GM23338 (cell line): ENCODE data around the gene EPHA3. TPM values are rescaled to one million over a fixed set of nuclear protein-coding genes. Genes with fewer than 3 reads are reported as not detected.

Experiments
- ATAC-seq: fragments of 200-7000 bp; cut with Tn5 transposase; 3 replicates; pipeline ENCODE4 v1.9.1; 2020
- DNase-seq: peaks from one replicate; pipeline ENCODE4 v3.0.0-alpha.2; 2015; ENCODE audit warnings: low spot score
- H2AFZ ChIP-seq: fragments of 200-600 bp; sonication (generic); 2 replicates; pipeline ENCODE4 v1.8.0; 2016; ENCODE audit warnings: antibody characterized with exemption, mild to moderate bottlenecking, moderate library complexity
- H3F3A ChIP-seq: fragments of 200-600 bp; sonication (generic); replicated peaks from 2 replicates; pipeline ENCODE4 v1.8.0; 2017; ENCODE audit warnings: antibody characterized with exemption, mixed run types, low read depth
- H3K27ac ChIP-seq: fragments of 200-600 bp; sonication (generic); 2 replicates; pipeline ENCODE4 v1.6.1; 2016; ENCODE audit warnings: low read depth
- H3K27me3 ChIP-seq: fragments of 200-600 bp; sonication (generic); 2 replicates; pipeline ENCODE4 v1.8.0; 2016; ENCODE audit warnings: mild to moderate bottlenecking, mixed run types, moderate library complexity; ENCODE audit not compliant: insufficient read depth
- H3K36me3 ChIP-seq: fragments of 200-600 bp; sonication (generic); 2 replicates; pipeline ENCODE4 v1.8.0; 2016; ENCODE audit warnings: mild to moderate bottlenecking; ENCODE audit not compliant: insufficient read depth
- H3K4me1 ChIP-seq: fragments of 200-600 bp; sonication (generic); 2 replicates; pipeline ENCODE4 v1.8.0; 2016; ENCODE audit warnings: mild to moderate bottlenecking, moderate library complexity; ENCODE audit not compliant: insufficient read depth
- H3K4me2 ChIP-seq: fragments of 200-600 bp; sonication (generic); 2 replicates; pipeline ENCODE4 v1.7.1; 2017; ENCODE audit warnings: mixed run types
- H3K4me3 ChIP-seq: fragments of 200-600 bp; sonication (generic); 2 replicates; pipeline ENCODE4 v1.6.1; 2016; ENCODE audit warnings: mixed run types
- H3K79me2 ChIP-seq: fragments of 200-600 bp; sonication (generic); replicated peaks from 2 replicates; pipeline ENCODE4 v1.8.0; 2017; ENCODE audit warnings: mild to moderate bottlenecking; ENCODE audit not compliant: insufficient read depth
- H3K9me2 ChIP-seq: fragments of 200-600 bp; sonication (generic); 2 replicates; pipeline ENCODE4 v1.8.0; 2017; ENCODE audit not compliant: insufficient read depth
- H4K20me1 ChIP-seq: fragments of 200-600 bp; sonication (generic); replicated peaks from 2 replicates; pipeline ENCODE4 v1.8.0; 2017; ENCODE audit warnings: mild to moderate bottlenecking; ENCODE audit not compliant: insufficient read depth
- H3K27ac Mint-ChIP-seq: 2 replicates; pipeline ENCODE4 v1.8.0; 2020; ENCODE audit warnings: inconsistent platforms, mild to moderate bottlenecking, moderate library complexity, mixed read lengths
- H3K27me3 Mint-ChIP-seq: 3 replicates; pipeline ENCODE4 v1.8.0; 2022; ENCODE audit warnings: low read depth, mild to moderate bottlenecking, moderate library complexity, mixed read lengths, inconsistent platforms; ENCODE audit not compliant: insufficient read depth, poor library complexity
- H3K36me3 Mint-ChIP-seq: 3 replicates; pipeline ENCODE4 v1.8.0; 2021; ENCODE audit warnings: low read depth, mild to moderate bottlenecking, inconsistent platforms, moderate library complexity, mixed read lengths
- H3K4me1 Mint-ChIP-seq: 3 replicates; pipeline ENCODE4 v1.8.0; 2020; ENCODE audit warnings: mild to moderate bottlenecking, inconsistent platforms, mixed read lengths
- H3K4me3 Mint-ChIP-seq: 3 replicates; pipeline ENCODE4 v1.8.0; 2021; ENCODE audit warnings: moderate library complexity, mild to moderate bottlenecking, inconsistent platforms, mixed read lengths
- H3K9me3 Mint-ChIP-seq: 3 replicates; pipeline ENCODE4 v1.8.0; 2020; ENCODE audit warnings: moderate library complexity, mild to moderate bottlenecking, inconsistent platforms, mixed read lengths
- CREB1 ChIP-seq: fragments of 250-450 bp; sonication (Bioruptor Pico); IDR thresholded peaks from 2 replicates; pipeline ENCODE4 v1.5.0; 2020; ENCODE audit warnings: low read depth, mild to moderate bottlenecking, moderate library complexity
- EZH2 ChIP-seq: fragments of 200-600 bp; sonication (generic); IDR thresholded peaks from one replicate; pipeline ENCODE4 v1.8.0; 2017; ENCODE audit warnings: antibody characterized with exemption, mild to moderate bottlenecking, low read depth; ENCODE audit not compliant: unreplicated experiment
- EZH2phosphoT487 ChIP-seq: fragments of 200-600 bp; sonication (generic); IDR thresholded peaks from one replicate; pipeline ENCODE4 v1.8.1; 2018; ENCODE audit warnings: antibody characterized with exemption; ENCODE audit not compliant: unreplicated experiment
- JUNB ChIP-seq: IDR thresholded peaks from one replicate; pipeline ENCODE4 v1.6.1; 2016; ENCODE audit warnings: antibody characterized with exemption; ENCODE audit not compliant: unreplicated experiment
- NANOG ChIP-seq: IDR thresholded peaks from 2 replicates; pipeline ENCODE4 v1.6.1; 2016; ENCODE audit warnings: antibody characterized with exemption, borderline replicate concordance
- POLR2AphosphoS5 ChIP-seq: IDR thresholded peaks from 2 replicates; pipeline ENCODE4 v1.6.1; 2016; ENCODE audit warnings: antibody characterized with exemption, low read depth
- STAT1 ChIP-seq: IDR thresholded peaks from one replicate; pipeline ENCODE4 v1.6.1; 2016; ENCODE audit warnings: antibody characterized with exemption; ENCODE audit not compliant: unreplicated experiment
- ZNF114 ChIP-seq: fragments of 250-450 bp; sonication (Bioruptor Pico); IDR thresholded peaks from 2 replicates; pipeline ENCODE4 v1.5.0; 2020; ENCODE audit warnings: mild to moderate bottlenecking, moderate library complexity
- ZNF331 ChIP-seq: fragments of 250-450 bp; sonication (Bioruptor Pico); IDR thresholded peaks from 2 replicates; pipeline ENCODE4 v1.5.0; 2020; ENCODE audit warnings: low read depth, mild to moderate bottlenecking, moderate library complexity
- polyA plus RNA-seq: library from polyadenylated mRNA; unstranded; fragments of >200 nt; fragmentation: Nextera tagmentation; extraction: Ambion mirVana; gene quantifications from 2 replicates; pipeline ENCODE4 v1.2.1, GENCODE V29; 2016
- total RNA-seq: library from RNA; depleted of rRNA; stranded (reverse); fragments of >200 nt; shearing (Covaris generic); gene quantifications from 2 replicates; pipeline ENCODE4 v1.2.3, GENCODE V29; 2014
- TF ChIP-seq, protein P1 (sequence below): IDR thresholded peaks from one replicate; pipeline ENCODE4 v1.6.1; 2018; ENCODE audit warnings: antibody characterized with exemption; ENCODE audit not compliant: unreplicated experiment
- TF ChIP-seq, protein P2 (sequence below), 2 experiments: fragments of 200-600 bp in 1 of 2; sonication (generic) in 1 of 2; conservative IDR thresholded peaks; 2 replicates each; pipeline versions ENCODE4 v1.5.1 to v1.6.1; 2016 to 2017; ENCODE audit warnings: antibody characterized with exemption in 2 of 2, low read depth in 2 of 2, mild to moderate bottlenecking in 2 of 2, moderate library complexity in 1 of 2
- TF ChIP-seq, protein P3 (sequence below): IDR thresholded peaks from 2 replicates; pipeline ENCODE4 v1.6.1; 2016; ENCODE audit warnings: antibody characterized with exemption
- TF ChIP-seq, protein P4 (sequence below): fragments of 250-450 bp; sonication (Bioruptor Pico); IDR thresholded peaks from 2 replicates; pipeline ENCODE4 v1.5.0; 2020; ENCODE audit warnings: mild to moderate bottlenecking, moderate library complexity

Gene EPHA3
- total and polyA plus RNA-seq, 2 experiments from 2014 or later: 0.05 to 0.21 TPM

DNA sequence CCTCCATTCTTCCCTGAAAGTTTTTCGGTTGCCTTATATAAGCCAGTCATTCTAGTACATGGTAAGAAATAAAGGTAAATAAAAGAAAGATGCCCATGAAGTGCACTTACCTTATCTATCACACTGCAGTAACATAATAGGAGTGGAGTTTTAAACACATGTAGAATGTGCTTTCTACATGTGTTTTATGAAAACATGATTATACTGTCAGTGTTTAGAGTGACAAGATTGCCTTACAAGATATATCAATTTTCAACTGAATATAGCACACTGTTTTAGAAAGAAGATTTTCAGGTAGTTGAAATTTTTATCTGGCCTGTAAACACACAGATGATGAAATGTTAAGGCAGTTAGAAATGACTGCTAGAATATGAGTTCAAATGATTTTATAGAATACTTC lies 219.6 kb downstream of the EPHA3 start:
- Mint-ChIP-seq H3K9me3 (no peaks in the 10 kb centered on the region), H3K4me3 (no peak overlapping the region), H3K27me3 (no peaks in the 10 kb centered on the region), H3K36me3 (no peaks in the 10 kb centered on the region), H3K27ac (no peak overlapping the region), H3K4me1 (peaks cover 18% of the 10 kb centered on the region)
- H3K27me3 ChIP-seq: no peaks in the 10 kb centered on the region
- H3K4me3 ChIP-seq: no peak overlapping the region
- H3K4me2 ChIP-seq: no peak overlapping the region
- peaks cover 8% of the 10 kb centered on the region for H3K4me1 ChIP-seq
- no peaks in the 10 kb centered on the region for H4K20me1 ChIP-seq
- H3F3A ChIP-seq: no peaks in the 10 kb centered on the region
- H2AFZ ChIP-seq: no peak overlapping the region
- H3K27ac ChIP-seq: no peak overlapping the region
- ATAC-seq (no peak), DNase-seq (no peak)
- no peaks in the 10 kb centered on the region for H3K36me3 ChIP-seq
- TF ChIP-seq, protein P1, sequence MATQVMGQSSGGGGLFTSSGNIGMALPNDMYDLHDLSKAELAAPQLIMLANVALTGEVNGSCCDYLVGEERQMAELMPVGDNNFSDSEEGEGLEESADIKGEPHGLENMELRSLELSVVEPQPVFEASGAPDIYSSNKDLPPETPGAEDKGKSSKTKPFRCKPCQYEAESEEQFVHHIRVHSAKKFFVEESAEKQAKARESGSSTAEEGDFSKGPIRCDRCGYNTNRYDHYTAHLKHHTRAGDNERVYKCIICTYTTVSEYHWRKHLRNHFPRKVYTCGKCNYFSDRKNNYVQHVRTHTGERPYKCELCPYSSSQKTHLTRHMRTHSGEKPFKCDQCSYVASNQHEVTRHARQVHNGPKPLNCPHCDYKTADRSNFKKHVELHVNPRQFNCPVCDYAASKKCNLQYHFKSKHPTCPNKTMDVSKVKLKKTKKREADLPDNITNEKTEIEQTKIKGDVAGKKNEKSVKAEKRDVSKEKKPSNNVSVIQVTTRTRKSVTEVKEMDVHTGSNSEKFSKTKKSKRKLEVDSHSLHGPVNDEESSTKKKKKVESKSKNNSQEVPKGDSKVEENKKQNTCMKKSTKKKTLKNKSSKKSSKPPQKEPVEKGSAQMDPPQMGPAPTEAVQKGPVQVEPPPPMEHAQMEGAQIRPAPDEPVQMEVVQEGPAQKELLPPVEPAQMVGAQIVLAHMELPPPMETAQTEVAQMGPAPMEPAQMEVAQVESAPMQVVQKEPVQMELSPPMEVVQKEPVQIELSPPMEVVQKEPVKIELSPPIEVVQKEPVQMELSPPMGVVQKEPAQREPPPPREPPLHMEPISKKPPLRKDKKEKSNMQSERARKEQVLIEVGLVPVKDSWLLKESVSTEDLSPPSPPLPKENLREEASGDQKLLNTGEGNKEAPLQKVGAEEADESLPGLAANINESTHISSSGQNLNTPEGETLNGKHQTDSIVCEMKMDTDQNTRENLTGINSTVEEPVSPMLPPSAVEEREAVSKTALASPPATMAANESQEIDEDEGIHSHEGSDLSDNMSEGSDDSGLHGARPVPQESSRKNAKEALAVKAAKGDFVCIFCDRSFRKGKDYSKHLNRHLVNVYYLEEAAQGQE: no peak
- TF ChIP-seq ZNF114 (no peak), NANOG (no peak), STAT1 (no peak), CREB1 (CRISPR knock-in tag) (no peak), EZH2 (no peak), JUNB (no peak), ZNF331 (no peak), POLR2AphosphoS5 (no peak), EZH2phosphoT487 (no peak)
- TF ChIP-seq, protein P2, sequence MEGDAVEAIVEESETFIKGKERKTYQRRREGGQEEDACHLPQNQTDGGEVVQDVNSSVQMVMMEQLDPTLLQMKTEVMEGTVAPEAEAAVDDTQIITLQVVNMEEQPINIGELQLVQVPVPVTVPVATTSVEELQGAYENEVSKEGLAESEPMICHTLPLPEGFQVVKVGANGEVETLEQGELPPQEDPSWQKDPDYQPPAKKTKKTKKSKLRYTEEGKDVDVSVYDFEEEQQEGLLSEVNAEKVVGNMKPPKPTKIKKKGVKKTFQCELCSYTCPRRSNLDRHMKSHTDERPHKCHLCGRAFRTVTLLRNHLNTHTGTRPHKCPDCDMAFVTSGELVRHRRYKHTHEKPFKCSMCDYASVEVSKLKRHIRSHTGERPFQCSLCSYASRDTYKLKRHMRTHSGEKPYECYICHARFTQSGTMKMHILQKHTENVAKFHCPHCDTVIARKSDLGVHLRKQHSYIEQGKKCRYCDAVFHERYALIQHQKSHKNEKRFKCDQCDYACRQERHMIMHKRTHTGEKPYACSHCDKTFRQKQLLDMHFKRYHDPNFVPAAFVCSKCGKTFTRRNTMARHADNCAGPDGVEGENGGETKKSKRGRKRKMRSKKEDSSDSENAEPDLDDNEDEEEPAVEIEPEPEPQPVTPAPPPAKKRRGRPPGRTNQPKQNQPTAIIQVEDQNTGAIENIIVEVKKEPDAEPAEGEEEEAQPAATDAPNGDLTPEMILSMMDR (conservative IDR thresholded peaks at IDR 0.05; ENCODE audit: low read depth in 2 of 2): no peak
- TF ChIP-seq, protein P3, sequence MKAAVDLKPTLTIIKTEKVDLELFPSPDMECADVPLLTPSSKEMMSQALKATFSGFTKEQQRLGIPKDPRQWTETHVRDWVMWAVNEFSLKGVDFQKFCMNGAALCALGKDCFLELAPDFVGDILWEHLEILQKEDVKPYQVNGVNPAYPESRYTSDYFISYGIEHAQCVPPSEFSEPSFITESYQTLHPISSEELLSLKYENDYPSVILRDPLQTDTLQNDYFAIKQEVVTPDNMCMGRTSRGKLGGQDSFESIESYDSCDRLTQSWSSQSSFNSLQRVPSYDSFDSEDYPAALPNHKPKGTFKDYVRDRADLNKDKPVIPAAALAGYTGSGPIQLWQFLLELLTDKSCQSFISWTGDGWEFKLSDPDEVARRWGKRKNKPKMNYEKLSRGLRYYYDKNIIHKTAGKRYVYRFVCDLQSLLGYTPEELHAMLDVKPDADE: no peak
- TF ChIP-seq, protein P4, sequence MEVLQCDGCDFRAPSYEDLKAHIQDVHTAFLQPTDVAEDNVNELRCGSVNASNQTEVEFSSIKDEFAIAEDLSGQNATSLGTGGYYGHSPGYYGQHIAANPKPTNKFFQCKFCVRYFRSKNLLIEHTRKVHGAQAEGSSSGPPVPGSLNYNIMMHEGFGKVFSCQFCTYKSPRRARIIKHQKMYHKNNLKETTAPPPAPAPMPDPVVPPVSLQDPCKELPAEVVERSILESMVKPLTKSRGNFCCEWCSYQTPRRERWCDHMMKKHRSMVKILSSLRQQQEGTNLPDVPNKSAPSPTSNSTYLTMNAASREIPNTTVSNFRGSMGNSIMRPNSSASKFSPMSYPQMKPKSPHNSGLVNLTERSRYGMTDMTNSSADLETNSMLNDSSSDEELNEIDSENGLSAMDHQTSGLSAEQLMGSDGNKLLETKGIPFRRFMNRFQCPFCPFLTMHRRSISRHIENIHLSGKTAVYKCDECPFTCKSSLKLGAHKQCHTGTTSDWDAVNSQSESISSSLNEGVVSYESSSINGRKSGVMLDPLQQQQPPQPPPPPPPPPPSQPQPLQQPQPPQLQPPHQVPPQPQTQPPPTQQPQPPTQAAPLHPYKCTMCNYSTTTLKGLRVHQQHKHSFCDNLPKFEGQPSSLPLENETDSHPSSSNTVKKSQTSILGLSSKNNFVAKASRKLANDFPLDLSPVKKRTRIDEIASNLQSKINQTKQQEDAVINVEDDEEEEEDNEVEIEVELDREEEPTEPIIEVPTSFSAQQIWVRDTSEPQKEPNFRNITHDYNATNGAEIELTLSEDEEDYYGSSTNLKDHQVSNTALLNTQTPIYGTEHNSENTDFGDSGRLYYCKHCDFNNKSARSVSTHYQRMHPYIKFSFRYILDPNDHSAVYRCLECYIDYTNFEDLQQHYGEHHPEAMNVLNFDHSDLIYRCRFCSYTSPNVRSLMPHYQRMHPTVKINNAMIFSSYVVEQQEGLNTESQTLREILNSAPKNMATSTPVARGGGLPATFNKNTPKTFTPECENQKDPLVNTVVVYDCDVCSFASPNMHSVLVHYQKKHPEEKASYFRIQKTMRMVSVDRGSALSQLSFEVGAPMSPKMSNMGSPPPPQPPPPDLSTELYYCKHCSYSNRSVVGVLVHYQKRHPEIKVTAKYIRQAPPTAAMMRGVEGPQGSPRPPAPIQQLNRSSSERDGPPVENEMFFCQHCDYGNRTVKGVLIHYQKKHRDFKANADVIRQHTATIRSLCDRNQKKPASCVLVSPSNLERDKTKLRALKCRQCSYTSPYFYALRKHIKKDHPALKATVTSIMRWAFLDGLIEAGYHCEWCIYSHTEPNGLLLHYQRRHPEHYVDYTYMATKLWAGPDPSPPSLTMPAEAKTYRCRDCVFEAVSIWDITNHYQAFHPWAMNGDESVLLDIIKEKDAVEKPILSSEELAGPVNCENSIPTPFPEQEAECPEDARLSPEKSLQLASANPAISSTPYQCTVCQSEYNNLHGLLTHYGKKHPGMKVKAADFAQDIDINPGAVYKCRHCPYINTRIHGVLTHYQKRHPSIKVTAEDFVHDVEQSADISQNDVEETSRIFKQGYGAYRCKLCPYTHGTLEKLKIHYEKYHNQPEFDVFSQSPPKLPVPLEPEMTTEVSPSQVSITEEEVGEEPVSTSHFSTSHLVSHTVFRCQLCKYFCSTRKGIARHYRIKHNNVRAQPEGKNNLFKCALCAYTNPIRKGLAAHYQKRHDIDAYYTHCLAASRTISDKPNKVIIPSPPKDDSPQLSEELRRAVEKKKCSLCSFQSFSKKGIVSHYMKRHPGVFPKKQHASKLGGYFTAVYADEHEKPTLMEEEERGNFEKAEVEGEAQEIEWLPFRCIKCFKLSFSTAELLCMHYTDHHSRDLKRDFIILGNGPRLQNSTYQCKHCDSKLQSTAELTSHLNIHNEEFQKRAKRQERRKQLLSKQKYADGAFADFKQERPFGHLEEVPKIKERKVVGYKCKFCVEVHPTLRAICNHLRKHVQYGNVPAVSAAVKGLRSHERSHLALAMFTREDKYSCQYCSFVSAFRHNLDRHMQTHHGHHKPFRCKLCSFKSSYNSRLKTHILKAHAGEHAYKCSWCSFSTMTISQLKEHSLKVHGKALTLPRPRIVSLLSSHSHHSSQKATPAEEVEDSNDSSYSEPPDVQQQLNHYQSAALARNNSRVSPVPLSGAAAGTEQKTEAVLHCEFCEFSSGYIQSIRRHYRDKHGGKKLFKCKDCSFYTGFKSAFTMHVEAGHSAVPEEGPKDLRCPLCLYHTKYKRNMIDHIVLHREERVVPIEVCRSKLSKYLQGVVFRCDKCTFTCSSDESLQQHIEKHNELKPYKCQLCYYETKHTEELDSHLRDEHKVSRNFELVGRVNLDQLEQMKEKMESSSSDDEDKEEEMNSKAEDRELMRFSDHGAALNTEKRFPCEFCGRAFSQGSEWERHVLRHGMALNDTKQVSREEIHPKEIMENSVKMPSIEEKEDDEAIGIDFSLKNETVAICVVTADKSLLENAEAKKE (CRISPR knock-in tag): no peak
- H3K9me2 ChIP-seq: no peaks in the 10 kb centered on the region
- no peaks in the 10 kb centered on the region for H3K79me2 ChIP-seq
